OCI-LY7 (cell line): ENCODE results near the gene ATP5F1B. TPM values are rescaled to one million over a fixed set of nuclear protein-coding genes. Genes with fewer than 3 reads are reported as not detected.

ENCODE experiments used
- BruUV-seq: library from RNA; stranded (reverse); fragments of 400-500 nt; replicated peaks from 2 replicates; lab custom pipeline; 2021; lab: Mats Ljungman, UMichigan
- CTCF ChIA-PET: fragments of 300-600 bp; sonication (Branson Sonifier 250); formaldehyde crosslinking; loops from one replicate; lab custom pipeline; 2022; ENCODE audit warnings: antibody characterized with exemption; ENCODE audit not compliant: unreplicated experiment; lab: Charles Lee
- POLR2A ChIA-PET: fragments of 300-600 bp; sonication (Branson Sonifier 250); formaldehyde crosslinking; loops from one replicate; lab custom pipeline; 2022; ENCODE audit warnings: antibody characterized with exemption; lab: Charles Lee
- DNase-seq: peaks from one replicate; pipeline ENCODE4 v3.0.0-alpha.2; 2015; ENCODE audit warnings: low spot score
- H2AFZ ChIP-seq: fragments of 200-600 bp; sonication (generic), shearing (Covaris generic); 2 replicates; pipeline ENCODE4 v1.6.1; 2014; ENCODE audit warnings: mild to moderate bottlenecking, antibody characterized with exemption, low read length, moderate library complexity
- H3K27ac ChIP-seq: fragments of 200-600 bp; sonication (generic); 2 replicates; pipeline ENCODE4 v1.5.1; 2014; ENCODE audit warnings: mixed run types, low read depth, mild to moderate bottlenecking, moderate library complexity, low read length, inconsistent platforms; ENCODE audit not compliant: poor library complexity, severe bottlenecking
- H3K36me3 ChIP-seq: fragments of 200-600 bp; sonication (generic); 2 replicates; pipeline ENCODE4 v1.6.1; 2014; ENCODE audit warnings: mild to moderate bottlenecking, antibody characterized with exemption, low read length, moderate library complexity, mixed read lengths; ENCODE audit not compliant: insufficient read depth
- H3K4me1 ChIP-seq: fragments of 200-600 bp; sonication (generic); 2 replicates; pipeline ENCODE4 v1.5.1; 2014; ENCODE audit warnings: mild to moderate bottlenecking, low read length; ENCODE audit not compliant: insufficient read depth, poor library complexity, severe bottlenecking
- H3K4me2 ChIP-seq: fragments of 200-600 bp; sonication (generic); 2 replicates; pipeline ENCODE4 v1.6.1; 2014; ENCODE audit warnings: mild to moderate bottlenecking, low read length
- H3K4me3 ChIP-seq: fragments of 200-600 bp; sonication (generic); 2 replicates; pipeline ENCODE4 v1.5.1; 2014; ENCODE audit warnings: mild to moderate bottlenecking, low read depth, low read length; ENCODE audit not compliant: poor library complexity, severe bottlenecking
- H3K79me2 ChIP-seq: fragments of 200-600 bp; sonication (generic); 2 replicates; pipeline ENCODE4 v1.6.1; 2016; ENCODE audit warnings: low read depth, mild to moderate bottlenecking, low read length, moderate library complexity, mixed read lengths; ENCODE audit not compliant: insufficient read depth
- H3K9me2 ChIP-seq: fragments of 200-600 bp; sonication (generic); 2 replicates; pipeline ENCODE4 v1.6.1; 2016; ENCODE audit warnings: mild to moderate bottlenecking, low read length, mixed read lengths; ENCODE audit not compliant: insufficient read depth
- H3K9me3 ChIP-seq: fragments of 200-600 bp; sonication (generic); 2 replicates; pipeline ENCODE4 v1.6.1; 2014; ENCODE audit warnings: mild to moderate bottlenecking, mixed run types, low read length, mixed read lengths
- H4K20me1 ChIP-seq: fragments of 200-600 bp; sonication (generic); 2 replicates; pipeline ENCODE4 v1.6.1; 2014; ENCODE audit warnings: mild to moderate bottlenecking, antibody characterized with exemption, low read length, moderate library complexity, mixed read lengths; ENCODE audit not compliant: insufficient read depth
- EZH2phosphoT487 ChIP-seq: fragments of 200-600 bp; sonication (generic); IDR thresholded peaks from 2 replicates; pipeline ENCODE4 v1.6.1; 2018; ENCODE audit warnings: low read depth, borderline replicate concordance, mild to moderate bottlenecking, mixed run types, antibody characterized with exemption, low read length, moderate library complexity, mixed read lengths
- intact Hi-C: fragments of 100-400 bp; cut with micrococcal nuclease; formaldehyde crosslinking; loops from one replicate; pipeline ENCODE4 v1.10.0; 2022; ENCODE audit not compliant: unreplicated experiment
- total RNA-seq, 2 experiments: library from RNA; depleted of rRNA in 1 of 2; stranded (reverse); fragments of >200 nt in 1 of 2; shearing (Covaris generic) in 1 of 2; gene quantifications; 2 replicates each; pipeline ENCODE4 v1.2.3, GENCODE V29; 2014 to 2022
- TF ChIP-seq, protein P1 (sequence below): fragments of 200-600 bp; sonication (generic); conservative IDR thresholded peaks from 2 replicates; pipeline ENCODE4 v1.5.1; 2014; ENCODE audit warnings: mild to moderate bottlenecking, antibody characterized with exemption, low read length, moderate library complexity, mixed read lengths

Gene ATP5F1B
- total RNA-seq, 2 experiments from 2014 or later = 385 to 732 TPM

GRCh38 chr12:56635806-56636674 lies 9.7 kb downstream of the ATP5F1B start:
- no TSS peak for BruUV-seq

GRCh38 chr12:56634837-56635791 lies 10.7 kb downstream of the ATP5F1B start:
- CTCF ChIA-PET = interaction anchor here (0.6 to 1.7 kb wide), 4 partner anchors 11 to 605 kb away, joined by 3 to 22 read pairs (median 3); partner anchors contain the start of gene ATP5F1B
- Histone ChIP-seq H3K36me3 (peaks cover 32% of the 10 kb centered on the region), H3K4me2 (peak overlapping the region; percentile 98), H3K4me3 (peak overlapping the region; percentile 76), H3K27ac (peak overlapping the region; percentile 92), H3K4me1 (peaks cover 69% of the 10 kb centered on the region), H3K79me2 (peaks cover 48% of the 10 kb centered on the region; the same call in 1 of the 2 replicates), H2AFZ (peak overlapping the region; percentile 37; the same call in 1 of the 2 replicates), H3K9me2 (no peaks in the 10 kb centered on the region), H4K20me1 (no peaks in the 10 kb centered on the region), H3K9me3 (no peaks in the 10 kb centered on the region)
- peak; percentile 85 for DNase-seq
- POLR2A ChIA-PET = interaction anchor here (0.5 to 2.6 kb wide), 8 partner anchors 11 to 918 kb away, joined by 3 to 26 read pairs (median 4); partner anchors contain the start of genes ATP5F1B and NEMP1
- TF ChIP-seq, protein P1, sequence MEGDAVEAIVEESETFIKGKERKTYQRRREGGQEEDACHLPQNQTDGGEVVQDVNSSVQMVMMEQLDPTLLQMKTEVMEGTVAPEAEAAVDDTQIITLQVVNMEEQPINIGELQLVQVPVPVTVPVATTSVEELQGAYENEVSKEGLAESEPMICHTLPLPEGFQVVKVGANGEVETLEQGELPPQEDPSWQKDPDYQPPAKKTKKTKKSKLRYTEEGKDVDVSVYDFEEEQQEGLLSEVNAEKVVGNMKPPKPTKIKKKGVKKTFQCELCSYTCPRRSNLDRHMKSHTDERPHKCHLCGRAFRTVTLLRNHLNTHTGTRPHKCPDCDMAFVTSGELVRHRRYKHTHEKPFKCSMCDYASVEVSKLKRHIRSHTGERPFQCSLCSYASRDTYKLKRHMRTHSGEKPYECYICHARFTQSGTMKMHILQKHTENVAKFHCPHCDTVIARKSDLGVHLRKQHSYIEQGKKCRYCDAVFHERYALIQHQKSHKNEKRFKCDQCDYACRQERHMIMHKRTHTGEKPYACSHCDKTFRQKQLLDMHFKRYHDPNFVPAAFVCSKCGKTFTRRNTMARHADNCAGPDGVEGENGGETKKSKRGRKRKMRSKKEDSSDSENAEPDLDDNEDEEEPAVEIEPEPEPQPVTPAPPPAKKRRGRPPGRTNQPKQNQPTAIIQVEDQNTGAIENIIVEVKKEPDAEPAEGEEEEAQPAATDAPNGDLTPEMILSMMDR = peak; percentile 56
- TF ChIP-seq EZH2phosphoT487 = no peak
- BruUV-seq = no TSS peak
- intact Hi-C loops = loop anchor here (1.0 to 10.0 kb wide), 3 partner anchors 117 to 520 kb away; partner anchors contain the start of genes PRIM1, RPL41 and ZC3H10

More at GRCh38 chr12:56635806-56636674, 9.7 kb downstream of the ATP5F1B start:
- no peaks in the 10 kb centered on the region for H4K20me1 ChIP-seq
- intact Hi-C loops = loop anchor here (1.0 to 10.0 kb wide), 5 partner anchors 35 to 521 kb away; partner anchors contain the start of genes PRIM1, RPL41 and ZC3H10
- ChIA-PET CTCF (interaction anchor here (0.6 to 1.7 kb wide), 18 partner anchors 8 to 668 kb away, joined by 3 to 22 read pairs (median 4); partner anchors contain the start of gene ATP5F1B), POLR2A (interaction anchor here (0.5 to 2.6 kb wide), 17 partner anchors 8 to 500 kb away, joined by 3 to 26 read pairs (median 4); partner anchors contain the start of genes ATP5F1B, NEMP1 and PTGES3)
- peak; percentile 83 for DNase-seq
- no peaks in the 10 kb centered on the region for H3K9me2 ChIP-seq
- peaks cover 41% of the 10 kb centered on the region for H3K36me3 ChIP-seq
- H3K79me2 ChIP-seq = peaks cover 49% of the 10 kb centered on the region; the same call in 1 of the 2 replicates
- TF ChIP-seq EZH2phosphoT487 = no peak
- TF ChIP-seq, protein P1 = no peak
- peaks cover 60% of the 10 kb centered on the region for H3K4me1 ChIP-seq
- no peaks in the 10 kb centered on the region for H3K9me3 ChIP-seq
- H3K4me2 ChIP-seq = peak overlapping the region; percentile 98
- H2AFZ ChIP-seq = peak overlapping the region; percentile 19; the same call in 1 of the 2 replicates
- H3K4me3 ChIP-seq = peak overlapping the region; percentile 76
- H3K27ac ChIP-seq = peak overlapping the region; percentile 92
